Progenitor cell of endocrine pancreas (in vitro differentiated cells): Measurements from ENCODE around the gene EDC4. TPM values are rescaled to one million over a fixed set of nuclear protein-coding genes. Genes with fewer than 3 reads are reported as not detected.
A peak's percentile ranks its signal among the peaks of the same experiment; 100 is the strongest.

ENCODE experiments used
- DNase-seq: peaks from one replicate; pipeline ENCODE4 v3.0.0; 2021; ENCODE audit warnings: low spot score; ENCODE audit not compliant: unreplicated experiment
- H3K27ac Mint-ChIP-seq: 2 replicates; pipeline ENCODE4 v1.8.0; 2021; ENCODE audit warnings: mild to moderate bottlenecking, moderate library complexity, mixed read lengths
- H3K27me3 Mint-ChIP-seq: 2 replicates; pipeline ENCODE4 v1.8.0; 2021; ENCODE audit warnings: mixed read lengths
- H3K36me3 Mint-ChIP-seq: 2 replicates; pipeline ENCODE4 v1.8.0; 2022; ENCODE audit warnings: mixed read lengths; ENCODE audit not compliant: insufficient read depth
- H3K4me1 Mint-ChIP-seq: 2 replicates; pipeline ENCODE4 v1.8.0; 2021; ENCODE audit warnings: low read depth, mixed read lengths
- H3K4me3 Mint-ChIP-seq: 2 replicates; pipeline ENCODE4 v1.8.0; 2021; ENCODE audit warnings: low read depth, mild to moderate bottlenecking, moderate library complexity, mixed read lengths
- H3K9me3 Mint-ChIP-seq: 2 replicates; pipeline ENCODE4 v1.8.0; 2021; ENCODE audit warnings: low read depth, mixed read lengths
- CTCF ChIP-seq: fragments of 200-600 bp; sonication (generic); IDR thresholded peaks from one replicate; pipeline ENCODE4 v1.5.0; 2021; ENCODE audit warnings: antibody characterized with exemption, mild to moderate bottlenecking; ENCODE audit not compliant: unreplicated experiment
- total RNA-seq: library from RNA; stranded (reverse); gene quantifications from 2 replicates; pipeline ENCODE4 v1.2.1, GENCODE V29; 2021

Gene EDC4
- total RNA-seq, 1 donor from 2014 or later, result 110 TPM

- no peak for TF ChIP-seq CTCF
- no peaks in the 10 kb centered on the region for H3K9me3 Mint-ChIP-seq
- H3K4me1 Mint-ChIP-seq, result peaks cover 32% of the 10 kb centered on the region
- no peaks in the 10 kb centered on the region for H3K27me3 Mint-ChIP-seq
- H3K27ac Mint-ChIP-seq, result peak overlapping the region; percentile 98
- peak overlapping the region; percentile 97 for H3K4me3 Mint-ChIP-seq
- H3K36me3 Mint-ChIP-seq, result no peaks in the 10 kb centered on the region
- no peak for DNase-seq
Observed at GRCh38 chr16:67841198-67841815, 31.5 kb upstream of the EDC4 start.

- Mint-ChIP-seq H3K27me3 (no peaks in the 10 kb centered on the region), H3K4me1 (peaks cover 32% of the 10 kb centered on the region), H3K27ac (peak within 1 kb of the TSS; percentile 98), H3K4me3 (peak within 1 kb of the TSS; percentile 97), H3K36me3 (no peaks in the 10 kb centered on the region), H3K9me3 (no peaks in the 10 kb centered on the region)
- peak; percentile 69 for TF ChIP-seq CTCF
- DNase-seq, result peak; percentile 95
Observed at GRCh38 chr16:67841816-67842508, 30.9 kb upstream of the EDC4 start, which contains the start of gene THAP11. TSS of gene THAP11 (plus strand) at chr16:67842320. CDS start at chr16:67842555, 235 bp downstream.

- H3K9me3 Mint-ChIP-seq, result no peaks in the 10 kb centered on the region
- DNase-seq, result peak; percentile 52
- peak overlapping the region; percentile 95 for H3K27ac Mint-ChIP-seq
- peak; percentile 57 for TF ChIP-seq CTCF
- no peaks in the 10 kb centered on the region for H3K36me3 Mint-ChIP-seq
- peaks cover 34% of the 10 kb centered on the region for H3K4me1 Mint-ChIP-seq
- peak overlapping the region; percentile 90 for H3K4me3 Mint-ChIP-seq
- H3K27me3 Mint-ChIP-seq, result no peaks in the 10 kb centered on the region
Observed at GRCh38 chr16:67842509-67843342, 30.1 kb upstream of the EDC4 start.

- Mint-ChIP-seq H3K36me3 (no peaks in the 10 kb centered on the region), H3K4me3 (peak overlapping the region; percentile 90), H3K4me1 (peaks cover 39% of the 10 kb centered on the region), H3K27me3 (no peaks in the 10 kb centered on the region), H3K9me3 (no peaks in the 10 kb centered on the region), H3K27ac (peak overlapping the region; percentile 95)
- no peak for TF ChIP-seq CTCF
- DNase-seq, result no peak
Observed at GRCh38 chr16:67843343-67843765, 29.5 kb upstream of the EDC4 start.

- DNase-seq, result no peak
- no peak for TF ChIP-seq CTCF
- no peaks in the 10 kb centered on the region for H3K9me3 Mint-ChIP-seq
- peak overlapping the region; percentile 90 for H3K4me3 Mint-ChIP-seq
- no peaks in the 10 kb centered on the region for H3K27me3 Mint-ChIP-seq
- H3K36me3 Mint-ChIP-seq, result peaks cover 1% of the 10 kb centered on the region
- H3K4me1 Mint-ChIP-seq, result peaks cover 42% of the 10 kb centered on the region
- no peak overlapping the region for H3K27ac Mint-ChIP-seq
Observed at GRCh38 chr16:67844497-67844896, 28.4 kb upstream of the EDC4 start.
